DMS 273 (cell line): Measurements from ENCODE around the gene KCNQ1.

ENCODE experiments used
- DNase-seq: peaks from one replicate; lab custom pipeline; 2025; ENCODE audit not compliant: unreplicated experiment; lab: John Stamatoyannopoulos, UW

Gene KCNQ1, protein sequence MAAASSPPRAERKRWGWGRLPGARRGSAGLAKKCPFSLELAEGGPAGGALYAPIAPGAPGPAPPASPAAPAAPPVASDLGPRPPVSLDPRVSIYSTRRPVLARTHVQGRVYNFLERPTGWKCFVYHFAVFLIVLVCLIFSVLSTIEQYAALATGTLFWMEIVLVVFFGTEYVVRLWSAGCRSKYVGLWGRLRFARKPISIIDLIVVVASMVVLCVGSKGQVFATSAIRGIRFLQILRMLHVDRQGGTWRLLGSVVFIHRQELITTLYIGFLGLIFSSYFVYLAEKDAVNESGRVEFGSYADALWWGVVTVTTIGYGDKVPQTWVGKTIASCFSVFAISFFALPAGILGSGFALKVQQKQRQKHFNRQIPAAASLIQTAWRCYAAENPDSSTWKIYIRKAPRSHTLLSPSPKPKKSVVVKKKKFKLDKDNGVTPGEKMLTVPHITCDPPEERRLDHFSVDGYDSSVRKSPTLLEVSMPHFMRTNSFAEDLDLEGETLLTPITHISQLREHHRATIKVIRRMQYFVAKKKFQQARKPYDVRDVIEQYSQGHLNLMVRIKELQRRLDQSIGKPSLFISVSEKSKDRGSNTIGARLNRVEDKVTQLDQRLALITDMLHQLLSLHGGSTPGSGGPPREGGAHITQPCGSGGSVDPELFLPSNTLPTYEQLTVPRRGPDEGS

DNA sequence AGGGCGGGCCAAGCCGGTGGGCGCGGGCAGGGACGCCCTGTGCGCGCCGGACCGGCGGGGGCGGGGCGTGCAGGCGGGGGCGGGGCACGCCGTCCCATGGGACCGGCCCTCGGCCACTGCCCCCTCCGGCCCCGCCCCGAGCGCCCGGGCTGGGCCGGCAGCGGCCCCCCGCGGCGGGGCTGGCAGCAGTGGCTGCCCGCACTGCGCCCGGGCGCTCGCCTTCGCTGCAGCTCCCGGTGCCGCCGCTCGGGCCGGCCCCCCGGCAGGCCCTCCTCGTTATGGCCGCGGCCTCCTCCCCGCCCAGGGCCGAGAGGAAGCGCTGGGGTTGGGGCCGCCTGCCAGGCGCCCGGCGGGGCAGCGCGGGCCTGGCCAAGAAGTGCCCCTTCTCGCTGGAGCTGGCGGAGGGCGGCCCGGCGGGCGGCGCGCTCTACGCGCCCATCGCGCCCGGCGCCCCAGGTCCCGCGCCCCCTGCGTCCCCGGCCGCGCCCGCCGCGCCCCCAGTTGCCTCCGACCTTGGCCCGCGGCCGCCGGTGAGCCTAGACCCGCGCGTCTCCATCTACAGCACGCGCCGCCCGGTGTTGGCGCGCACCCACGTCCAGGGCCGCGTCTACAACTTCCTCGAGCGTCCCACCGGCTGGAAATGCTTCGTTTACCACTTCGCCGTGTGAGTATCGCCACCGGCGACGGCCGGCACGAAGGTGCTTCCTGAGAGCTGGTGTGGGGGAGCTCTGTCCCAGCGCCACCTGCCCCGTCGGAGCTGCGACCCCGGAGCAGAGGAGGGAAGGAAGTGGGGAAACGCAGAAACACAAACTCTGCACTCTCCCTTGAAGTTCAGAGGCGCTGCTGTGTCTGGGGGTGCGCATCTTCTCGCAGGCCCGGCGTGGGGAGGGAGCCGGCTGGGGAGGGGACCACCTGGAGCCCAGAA lies at the start of gene KCNQ1:
KCNQ1 (plus strand) TSS at position 188 of the 925 bp plus-strand sequence; CDS start at position 279, 91 bp downstream.
- DNase-seq: peak; percentile 36

DNA sequence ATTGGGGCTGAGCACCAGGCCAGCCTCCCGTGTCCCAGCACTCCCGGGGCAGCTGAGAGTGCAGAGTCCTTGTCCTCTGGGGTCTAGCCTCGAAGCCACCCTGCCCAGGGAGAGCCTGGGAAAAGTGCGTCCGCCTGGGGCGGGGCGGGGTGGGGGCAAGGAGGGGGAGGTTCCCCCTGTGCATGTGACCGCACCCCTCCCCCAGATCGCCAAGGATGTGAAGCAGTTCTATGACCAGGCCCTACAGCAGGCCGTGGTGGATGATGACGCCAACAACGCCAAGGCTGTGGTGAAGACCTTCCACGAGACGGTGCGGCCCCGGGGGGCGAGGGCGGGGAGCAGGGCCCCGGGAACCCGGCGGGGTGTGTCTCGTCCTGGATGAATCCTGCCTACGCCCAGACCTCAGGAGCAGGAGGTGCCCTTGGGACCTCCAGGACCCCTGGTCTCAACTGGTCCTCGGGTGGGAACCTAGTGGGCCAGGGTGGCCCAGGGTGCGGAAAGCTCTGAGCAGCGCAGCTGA lies 49.5 kb upstream of the KCNQ1 start:
- no peak for DNase-seq

DNA sequence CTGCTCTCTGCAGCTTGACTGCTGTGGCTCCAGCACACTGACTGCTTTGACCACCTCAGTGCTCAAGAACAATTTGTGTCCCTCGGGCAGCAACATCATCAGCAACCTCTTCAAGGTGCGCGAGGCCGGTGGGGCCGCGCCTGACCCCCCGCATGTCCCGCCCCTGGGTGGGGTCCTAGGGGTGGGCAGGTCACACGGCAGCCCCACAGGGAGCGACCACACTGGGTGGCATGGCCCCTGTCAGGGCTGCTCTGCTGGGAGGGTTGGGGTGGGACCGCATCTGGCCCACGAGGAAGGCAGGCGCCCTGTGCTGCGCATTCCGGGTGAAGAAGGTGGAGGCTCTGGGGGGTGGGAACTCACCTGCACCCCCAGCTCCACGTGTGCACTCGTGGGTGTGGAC lies 49.0 kb upstream of the KCNQ1 start:
- DNase-seq: no peak

DNA sequence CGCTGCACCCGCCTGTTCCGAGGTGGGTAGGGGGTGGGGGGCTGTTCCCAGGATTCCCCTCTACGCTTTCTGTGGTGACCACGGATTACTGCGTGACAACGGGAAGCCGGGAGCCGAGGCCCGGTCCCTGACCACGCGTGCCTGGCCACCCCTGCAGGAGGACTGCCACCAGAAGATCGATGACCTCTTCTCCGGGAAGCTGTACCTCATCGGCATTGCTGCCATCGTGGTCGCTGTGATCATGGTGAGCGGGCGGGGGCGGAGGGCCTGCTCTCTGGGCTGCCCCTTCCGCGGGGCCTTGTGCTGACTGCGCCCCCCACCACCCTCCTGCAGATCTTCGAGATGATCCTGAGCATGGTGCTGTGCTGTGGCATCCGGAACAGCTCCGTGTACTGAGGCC lies 48.3 kb upstream of the KCNQ1 start:
- DNase-seq: no peak

DNA sequence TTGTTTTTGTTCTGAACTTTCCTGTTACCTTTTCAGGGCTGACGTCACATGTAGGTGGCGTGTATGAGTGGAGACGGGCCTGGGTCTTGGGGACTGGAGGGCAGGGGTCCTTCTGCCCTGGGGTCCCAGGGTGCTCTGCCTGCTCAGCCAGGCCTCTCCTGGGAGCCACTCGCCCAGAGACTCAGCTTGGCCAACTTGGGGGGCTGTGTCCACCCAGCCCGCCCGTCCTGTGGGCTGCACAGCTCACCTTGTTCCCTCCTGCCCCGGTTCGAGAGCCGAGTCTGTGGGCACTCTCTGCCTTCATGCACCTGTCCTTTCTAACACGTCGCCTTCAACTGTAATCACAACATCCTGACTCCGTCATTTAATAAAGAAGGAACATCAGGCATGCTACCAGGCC lies 47.8 kb upstream of the KCNQ1 start:
- DNase-seq: no peak

DNA sequence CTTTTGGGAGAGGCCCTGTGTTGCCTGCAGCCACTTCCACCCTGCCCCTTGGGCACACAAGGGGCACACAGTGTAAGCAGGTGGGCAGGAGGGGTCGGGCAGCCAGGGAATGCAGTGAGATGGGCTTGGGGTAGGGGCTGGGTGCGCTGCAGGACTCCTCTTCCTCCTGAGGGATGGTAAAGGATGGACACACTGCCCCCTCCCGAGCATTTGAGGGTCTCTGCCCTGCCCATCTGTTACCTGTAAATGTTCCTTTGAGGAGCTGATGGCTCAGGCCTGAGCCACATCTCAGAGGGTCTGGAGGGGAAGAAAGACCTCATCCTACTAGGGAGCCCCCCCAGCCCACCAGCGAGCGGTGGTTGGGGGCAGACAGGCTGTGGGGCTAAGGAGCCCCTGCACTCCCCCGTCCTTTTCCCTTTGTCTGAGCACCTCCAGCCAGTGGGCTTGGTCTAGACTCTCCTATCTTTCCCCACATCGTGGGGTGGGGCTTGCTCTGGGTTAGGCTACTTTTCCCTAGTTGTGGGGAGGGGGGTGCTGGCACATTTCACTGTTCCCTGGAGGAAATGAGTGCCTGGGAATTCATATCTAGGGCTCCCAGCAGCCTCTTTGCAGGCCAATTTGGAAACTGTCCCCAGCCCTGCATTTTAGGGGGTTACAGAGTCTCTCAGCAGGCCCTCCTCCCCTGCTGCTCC lies 46.0 kb upstream of the KCNQ1 start:
- DNase-seq: peak; percentile 37

DNA sequence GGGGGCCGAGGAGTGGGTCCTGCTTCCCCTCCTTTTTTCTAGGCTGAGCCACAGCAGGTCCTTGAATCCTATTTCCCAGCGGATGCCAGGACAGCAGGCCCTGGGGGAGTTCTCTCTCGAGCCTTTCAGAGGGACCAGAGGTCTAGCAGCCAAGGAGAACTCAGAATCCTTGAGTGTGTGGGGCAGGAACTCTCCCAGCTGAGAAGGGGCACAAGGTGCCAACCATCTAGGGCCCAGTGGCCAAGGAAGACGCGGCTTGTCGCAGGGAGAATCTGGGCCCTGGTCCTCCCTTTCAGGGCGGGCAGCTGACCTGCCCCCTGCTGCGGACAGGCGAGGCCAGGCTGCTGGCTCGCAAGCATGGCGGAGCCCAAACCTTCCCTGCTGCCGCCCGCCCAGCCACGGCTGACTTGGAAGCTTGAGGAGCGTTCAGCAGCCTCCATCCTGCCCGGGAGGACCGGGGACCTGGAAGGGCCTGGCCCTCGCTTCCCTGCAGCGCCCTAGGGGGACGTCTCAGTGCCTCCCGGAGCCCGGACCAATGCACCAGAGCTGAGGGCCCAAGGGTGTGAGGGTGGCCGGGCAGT lies 45.2 kb upstream of the KCNQ1 start:
- DNase-seq: peak; percentile 46

DNA sequence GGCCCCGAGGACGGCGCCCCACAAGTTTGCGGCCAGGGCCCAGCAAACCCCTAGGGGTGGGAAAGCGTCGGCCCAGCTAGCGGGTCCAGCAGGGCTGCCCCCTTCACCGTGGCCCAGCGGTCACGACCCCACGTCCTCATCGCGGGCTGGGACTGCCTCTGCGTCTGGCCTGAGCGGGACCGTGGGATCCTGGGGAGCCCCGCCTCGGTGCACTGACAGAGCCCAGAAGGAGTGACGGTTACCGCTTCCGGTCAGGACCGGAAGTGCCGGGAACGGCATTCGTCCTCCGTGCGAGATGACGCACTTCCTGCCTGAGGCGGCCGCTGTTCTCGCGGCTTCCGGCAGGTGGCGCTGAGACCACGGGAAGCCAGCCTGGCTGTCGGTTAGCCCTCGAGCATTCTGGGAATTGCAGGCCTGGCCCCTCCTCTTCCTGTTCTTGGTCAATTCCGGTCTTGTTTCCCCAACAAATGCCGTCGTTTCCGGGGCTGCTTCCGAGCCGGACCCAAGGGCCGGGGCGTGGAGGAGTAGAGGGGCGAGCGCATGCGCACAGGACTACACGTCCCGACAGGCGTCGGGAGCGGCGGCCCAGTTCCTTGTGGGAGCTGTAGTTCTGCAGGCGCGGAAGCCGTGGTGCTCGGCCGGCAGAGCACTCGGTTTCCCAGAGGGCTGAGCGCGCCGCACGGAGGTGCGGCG lies 44.6 kb upstream of the KCNQ1 start, which contains the start of gene TSSC4:
TSSC4 (plus strand) TSS at position 682 of the 693 bp plus-strand sequence. CDS start 1,884 bp downstream, outside the sequence.
- DNase-seq: peak; percentile 99

DNA sequence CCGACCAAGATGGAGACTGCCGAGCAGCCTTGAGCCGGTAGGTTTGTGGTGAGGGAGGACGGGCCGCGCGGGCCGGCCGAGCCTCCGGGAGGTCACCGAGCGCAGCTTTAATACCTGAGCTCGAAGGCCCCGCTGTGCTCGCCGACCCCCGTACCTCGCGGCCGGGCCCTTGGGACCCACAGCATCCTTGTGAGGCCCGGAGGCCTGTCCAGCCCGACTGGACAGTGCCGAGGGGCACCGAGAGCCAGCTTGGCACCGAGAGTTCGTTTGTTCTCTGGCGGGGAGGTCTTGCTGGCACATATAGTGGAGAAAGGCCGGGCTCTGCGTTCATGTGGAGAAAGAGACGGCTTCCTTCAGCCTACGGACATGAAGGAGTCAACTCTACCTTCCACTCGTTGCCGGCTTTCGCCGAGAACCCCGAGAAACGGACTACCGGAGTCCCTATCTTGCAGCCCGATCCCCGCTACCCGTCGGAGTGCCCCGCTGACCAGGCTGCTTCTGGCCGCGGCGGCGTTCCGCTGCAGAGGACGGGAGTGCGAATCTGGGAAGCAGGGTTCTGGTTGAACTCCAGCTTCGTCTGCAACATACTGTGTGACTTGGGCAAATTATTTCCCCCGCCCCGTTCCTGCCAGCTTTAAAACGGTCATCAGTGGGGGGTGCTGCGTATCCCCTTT lies 43.9 kb upstream of the KCNQ1 start:
- no peak for DNase-seq

DNA sequence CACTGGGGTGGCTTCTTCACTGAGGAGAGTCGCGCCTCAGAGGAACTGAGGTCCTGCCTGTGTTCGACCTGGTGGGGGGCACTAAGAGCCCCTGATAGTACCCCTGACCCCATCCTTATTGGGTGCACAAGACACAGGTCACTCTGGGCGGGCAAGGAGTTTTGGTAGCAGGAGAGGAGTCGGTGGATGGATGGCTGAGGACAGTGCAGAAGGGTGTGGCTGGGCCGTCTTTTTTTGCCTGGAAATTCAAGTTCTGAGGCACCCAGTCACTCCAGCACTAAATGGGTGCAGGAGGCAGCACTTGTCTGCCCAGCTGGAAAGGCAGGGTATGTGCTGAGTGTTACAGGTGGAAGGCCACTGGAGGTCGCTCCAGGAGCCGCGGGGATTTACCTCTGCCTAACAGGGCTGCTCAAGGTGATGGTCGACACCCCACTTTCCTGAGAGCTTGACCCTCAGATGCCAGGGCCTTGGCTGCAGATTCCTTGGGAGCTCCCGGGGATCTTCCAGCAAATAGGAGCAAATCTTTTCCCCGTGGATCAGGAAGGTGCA lies 43.3 kb upstream of the KCNQ1 start:
- DNase-seq: peak; percentile 25

DNA sequence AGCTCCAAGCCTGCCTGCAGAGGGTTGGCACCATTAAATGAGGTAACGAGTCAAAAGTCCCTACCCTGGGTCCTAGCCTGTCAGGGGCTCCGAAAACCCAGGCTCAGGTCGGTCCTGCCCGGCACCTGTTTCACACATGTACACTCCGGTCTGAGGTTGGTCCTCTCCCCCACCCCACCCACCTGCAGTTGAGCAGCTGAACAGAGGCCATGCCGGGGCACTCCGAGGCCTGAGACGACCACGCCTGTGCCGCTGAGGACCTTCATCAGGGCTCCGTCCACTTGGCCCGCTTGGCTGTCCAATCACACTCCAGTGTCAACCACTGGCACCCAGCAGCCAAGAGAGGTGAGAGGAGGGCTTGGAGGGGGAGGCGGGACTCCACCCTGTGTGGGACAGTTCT lies 42.7 kb upstream of the KCNQ1 start:
- DNase-seq: no peak

DNA sequence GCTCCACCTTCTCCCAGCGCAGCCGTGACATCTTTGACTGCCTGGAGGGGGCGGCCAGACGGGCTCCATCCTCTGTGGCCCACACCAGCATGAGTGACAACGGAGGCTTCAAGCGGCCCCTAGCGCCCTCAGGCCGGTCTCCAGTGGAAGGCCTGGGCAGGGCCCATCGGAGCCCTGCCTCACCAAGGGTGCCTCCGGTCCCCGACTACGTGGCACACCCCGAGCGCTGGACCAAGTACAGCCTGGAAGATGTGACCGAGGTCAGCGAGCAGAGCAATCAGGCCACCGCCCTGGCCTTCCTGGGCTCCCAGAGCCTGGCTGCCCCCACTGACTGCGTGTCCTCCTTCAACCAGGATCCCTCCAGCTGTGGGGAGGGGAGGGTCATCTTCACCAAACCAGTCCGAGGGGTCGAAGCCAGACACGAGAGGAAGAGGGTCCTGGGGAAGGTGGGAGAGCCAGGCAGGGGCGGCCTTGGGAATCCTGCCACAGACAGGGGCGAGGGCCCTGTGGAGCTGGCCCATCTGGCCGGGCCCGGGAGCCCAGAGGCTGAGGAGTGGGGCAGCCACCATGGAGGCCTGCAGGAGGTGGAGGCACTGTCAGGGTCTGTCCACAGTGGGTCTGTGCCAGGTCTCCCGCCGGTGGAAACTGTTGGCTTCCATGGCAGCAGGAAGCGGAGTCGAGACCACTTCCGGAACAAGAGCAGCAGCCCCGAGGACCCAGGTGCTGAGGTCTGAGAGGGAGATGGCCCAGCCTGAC lies 41.7 kb upstream of the KCNQ1 start:
- no peak for DNase-seq

DNA sequence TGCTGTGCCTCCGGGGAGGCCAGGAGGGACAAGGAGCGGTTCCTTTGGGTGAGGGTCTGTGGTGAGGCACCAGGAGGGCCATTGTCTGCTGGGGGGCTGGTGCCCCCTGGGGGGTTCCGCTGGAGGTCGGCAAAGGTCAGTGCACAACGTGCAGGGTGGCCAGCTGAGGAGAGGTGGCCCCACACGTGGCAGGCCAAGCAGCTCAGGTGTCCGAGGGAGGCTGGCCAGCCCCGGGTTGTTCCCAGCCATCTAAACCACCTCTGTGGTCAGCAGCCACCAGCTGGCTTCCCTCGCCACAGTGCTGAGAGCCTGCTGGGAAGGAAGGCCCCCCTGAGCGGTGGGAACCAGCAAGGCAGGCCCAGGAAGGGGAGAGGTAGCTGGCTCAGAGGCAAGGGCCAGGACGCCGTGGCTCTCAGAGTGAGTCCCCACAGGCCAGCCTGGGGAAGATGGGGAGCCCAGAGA lies 40.0 kb upstream of the KCNQ1 start:
- no peak for DNase-seq

DNA sequence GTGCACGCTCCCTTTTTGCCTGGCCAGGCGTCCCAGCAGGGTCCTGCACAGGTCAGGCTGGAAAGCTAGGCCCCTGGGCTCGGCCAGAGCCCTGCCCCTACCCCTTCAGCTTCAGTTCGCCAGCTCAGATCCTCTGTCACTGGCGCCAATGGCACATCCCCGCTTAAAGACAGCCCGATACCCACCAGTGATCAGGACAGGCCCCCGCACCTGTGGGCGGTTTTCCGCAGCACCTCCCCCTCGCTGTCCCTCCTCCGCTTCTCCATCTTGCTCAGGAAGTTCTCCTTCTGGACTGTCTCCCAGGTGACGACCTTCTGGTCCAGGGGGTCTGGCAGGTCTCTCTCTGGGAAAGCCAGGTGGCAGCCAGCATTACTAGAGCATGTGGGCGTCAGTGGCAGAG lies 38.4 kb upstream of the KCNQ1 start:
- DNase-seq: no peak

DNA sequence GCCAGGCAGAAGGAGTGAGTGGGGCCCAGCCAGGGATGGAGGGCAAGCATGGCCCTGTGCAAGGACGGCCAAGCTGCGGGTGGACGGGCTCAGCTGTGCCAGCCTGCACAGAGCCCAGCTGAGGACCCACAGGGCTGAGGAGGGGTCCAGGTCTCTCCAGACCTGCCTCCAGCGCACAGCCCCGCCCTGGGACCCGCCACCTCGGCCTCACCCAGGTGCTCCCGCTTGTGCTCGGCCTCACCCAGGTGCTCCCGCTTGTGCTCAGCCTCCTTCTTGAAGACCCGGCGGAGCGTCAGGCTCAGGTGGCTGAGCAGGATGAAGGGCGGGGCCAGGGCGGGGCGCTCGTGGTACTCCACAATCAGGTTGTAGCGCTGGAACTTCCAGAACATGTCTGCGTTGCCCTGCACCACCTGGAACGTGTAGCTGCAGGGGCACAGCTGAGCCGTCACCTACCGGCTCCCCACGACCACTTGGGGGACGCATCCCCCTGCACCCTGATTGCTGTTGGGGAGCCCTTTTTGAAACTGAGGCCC lies 37.9 kb upstream of the KCNQ1 start:
- no peak for DNase-seq

DNA sequence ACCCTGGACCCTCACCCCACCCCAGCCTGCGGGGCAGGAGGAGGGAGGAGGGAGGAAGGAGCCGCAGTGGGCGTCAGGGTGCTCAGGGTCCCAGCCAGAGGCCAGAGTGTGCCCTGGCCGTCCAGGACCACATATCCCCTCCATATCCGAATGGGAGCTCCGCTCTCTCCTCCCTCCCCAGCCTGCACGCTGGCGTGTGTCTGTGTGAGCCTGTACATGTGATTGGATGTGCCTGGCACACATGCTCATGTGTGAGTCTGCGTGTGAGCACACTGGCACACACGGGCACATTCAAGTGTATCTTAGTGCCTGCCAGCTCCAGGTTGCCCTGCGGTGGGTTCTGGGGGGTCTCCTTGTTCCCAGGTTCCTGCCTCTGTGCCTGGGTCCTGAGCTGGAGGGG lies 36.1 kb upstream of the KCNQ1 start:
- no peak for DNase-seq

DNA sequence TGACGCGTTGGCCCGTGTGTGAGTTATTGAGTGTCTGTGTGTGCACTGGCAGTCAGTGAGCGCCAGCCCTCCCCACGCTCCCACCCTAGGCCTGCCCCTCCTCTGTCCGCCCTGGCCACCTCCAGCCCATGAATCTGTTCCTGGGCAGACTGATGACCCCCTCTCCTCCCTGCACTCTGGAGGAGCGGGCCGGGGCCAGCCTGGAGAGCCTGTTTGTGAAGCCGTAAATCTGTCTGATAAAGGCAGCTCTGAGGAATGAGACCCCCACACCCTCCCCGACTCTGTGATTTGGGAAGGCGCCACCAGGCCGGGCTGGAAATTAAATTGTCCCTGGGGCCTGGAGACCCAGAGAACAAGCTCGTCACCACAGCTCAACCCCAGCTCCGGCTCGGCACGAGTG lies 35.7 kb upstream of the KCNQ1 start:
- no peak for DNase-seq
